Putamen (tissue), 1 donor: Measurements from ENCODE around the gene VCX2.
A peak's percentile ranks its signal among the peaks of the same experiment; 100 is the strongest.
"Not testable (repeated sequence)": the region's sequence is repeated elsewhere in the genome, so short reads cannot be mapped to it uniquely, and the experiment has no call there.

Experiments
- DNase-seq: peaks from one replicate; pipeline ENCODE4 v3.0.0-alpha.2; 2016; ENCODE audit warnings: low spot score

Gene VCX2

DNA sequence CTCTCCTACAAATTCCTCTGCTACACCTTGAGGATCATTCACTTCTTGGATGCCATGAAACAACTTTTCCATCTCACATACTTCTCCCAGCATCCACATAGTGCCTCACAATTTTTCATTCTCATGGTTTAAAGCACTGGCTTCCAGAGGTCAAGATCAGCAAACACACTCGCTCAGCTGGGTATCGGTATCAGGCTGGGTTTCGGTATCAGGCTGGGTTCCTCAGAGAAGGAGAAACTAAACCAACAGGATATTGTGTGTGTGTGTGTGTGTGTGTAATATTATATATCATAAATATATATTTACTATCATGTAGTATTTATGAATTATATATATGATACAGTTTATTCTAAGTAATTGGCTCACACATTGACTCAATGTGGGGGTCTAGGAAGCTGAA lies at the start of gene VCX2:
TSS of gene VCX2 (minus strand) at position 99 of the 400 bp plus-strand sequence. CDS start 624 bp downstream, outside the sequence.
- not testable (repeated sequence) for DNase-seq

DNA sequence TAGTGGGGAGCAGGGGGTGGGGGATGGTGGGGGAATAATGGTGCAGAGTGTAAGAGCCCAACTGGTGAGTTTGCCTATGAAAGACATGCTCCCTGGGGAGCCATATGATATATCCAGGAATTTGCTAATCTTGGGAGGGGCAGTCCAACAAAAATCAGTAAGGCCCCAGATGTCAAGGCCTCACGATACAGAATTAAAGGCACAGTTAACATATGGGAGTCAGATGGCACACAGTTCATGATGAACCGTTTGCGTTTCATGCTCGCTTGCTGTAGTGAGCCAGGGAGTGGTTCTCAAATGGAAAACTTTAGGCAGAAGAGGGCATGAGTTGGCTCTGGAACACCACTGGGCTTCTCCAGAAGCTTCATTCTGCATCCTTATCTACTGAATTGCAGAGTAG lies 33.9 kb upstream of the VCX2 start:
- no peak for DNase-seq

DNA sequence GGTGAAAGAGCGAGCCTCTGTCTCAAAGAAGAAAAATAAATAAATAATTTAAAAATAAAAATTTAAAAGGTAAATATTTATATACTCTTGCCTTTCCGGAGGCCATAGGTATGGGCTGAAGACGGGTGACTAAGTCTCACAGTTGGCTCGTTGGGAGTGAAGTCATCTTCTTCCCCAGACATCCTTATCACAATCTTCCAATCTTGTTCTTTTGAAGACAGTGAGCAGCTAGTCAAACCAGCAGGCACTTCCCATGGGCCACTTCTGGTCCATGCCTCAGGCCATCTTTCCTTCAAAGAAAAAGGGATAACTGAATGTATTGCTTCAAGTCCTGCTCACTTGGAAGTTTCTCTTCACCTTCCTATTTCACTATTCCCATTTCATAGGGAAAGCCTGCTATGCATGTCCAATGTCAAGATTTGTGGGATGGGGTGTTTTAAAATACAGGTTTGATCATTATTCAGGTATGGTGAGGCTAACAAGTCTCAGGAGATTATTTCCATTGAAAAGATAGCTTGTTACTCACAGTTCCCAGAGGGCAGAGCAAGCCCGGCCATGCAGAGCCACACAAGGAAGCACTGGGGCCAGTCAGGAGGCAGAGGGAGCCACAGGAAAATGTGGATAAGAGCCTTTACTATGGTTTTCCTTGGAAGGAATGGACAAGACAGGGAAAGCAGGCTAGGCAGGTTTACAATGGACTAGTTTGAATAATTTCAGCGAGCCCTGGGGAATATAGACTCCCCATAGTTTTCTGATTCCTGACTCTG lies 33.3 kb upstream of the VCX2 start:
- no peak for DNase-seq

DNA sequence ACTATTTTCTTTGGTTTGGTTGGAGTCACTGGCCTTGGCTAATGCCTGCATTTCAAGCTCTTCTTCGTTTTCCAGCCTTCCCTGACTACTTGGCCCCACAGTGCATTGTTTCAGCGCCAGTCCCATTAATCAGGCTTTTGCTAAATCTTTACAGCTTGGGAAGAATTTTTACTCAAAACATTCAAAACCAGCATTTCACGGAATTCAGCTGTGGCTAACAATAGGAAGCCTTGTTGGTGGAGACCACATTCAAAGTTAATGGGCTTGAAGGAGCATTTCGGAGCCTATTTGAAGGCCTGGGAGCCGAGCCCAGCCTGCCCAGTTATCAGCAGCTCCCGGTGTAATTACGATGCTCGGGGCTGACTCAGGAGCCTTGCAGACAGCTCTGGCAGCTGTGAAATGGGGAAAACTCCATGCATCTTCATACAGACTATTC lies 30.8 kb upstream of the VCX2 start:
- DNase-seq: peak; percentile 3

DNA sequence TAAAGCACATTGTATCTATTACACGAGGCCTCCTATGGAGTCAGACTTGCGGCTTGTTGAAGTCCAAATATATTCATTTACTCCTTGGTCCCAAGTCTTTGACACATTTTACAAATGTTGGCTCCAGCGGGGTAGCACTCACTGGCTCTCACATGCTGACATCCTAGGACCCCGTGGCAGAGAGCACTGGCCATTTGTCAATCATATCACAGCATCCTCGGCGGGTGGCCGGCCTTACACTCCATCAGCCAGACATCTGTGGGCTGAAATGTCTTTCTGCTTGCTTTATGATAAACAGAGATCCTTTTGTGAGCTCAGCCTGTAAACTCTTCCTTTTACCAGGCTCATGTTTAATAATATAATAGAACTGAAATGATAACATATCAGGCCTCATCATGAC lies 25.7 kb upstream of the VCX2 start:
- no peak for DNase-seq

DNA sequence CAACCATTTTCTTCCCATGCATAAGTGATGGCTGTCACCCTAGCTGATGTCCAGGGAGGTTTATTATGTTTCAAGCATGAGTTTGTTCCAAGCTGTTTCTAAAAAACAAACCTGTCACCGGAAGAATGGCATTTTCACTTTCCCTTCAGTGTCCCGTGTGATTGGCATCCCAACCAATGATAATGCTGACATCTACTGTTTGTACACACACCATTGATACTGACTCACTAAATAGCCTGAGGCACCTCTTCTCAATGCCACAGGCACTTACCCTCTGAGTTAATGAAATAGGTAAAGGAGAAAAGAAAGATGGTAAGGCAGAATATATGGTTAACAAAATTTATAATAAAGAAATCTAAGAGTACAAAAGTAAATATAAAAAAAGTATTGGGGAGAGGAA lies 23.1 kb upstream of the VCX2 start:
- no peak for DNase-seq

DNA sequence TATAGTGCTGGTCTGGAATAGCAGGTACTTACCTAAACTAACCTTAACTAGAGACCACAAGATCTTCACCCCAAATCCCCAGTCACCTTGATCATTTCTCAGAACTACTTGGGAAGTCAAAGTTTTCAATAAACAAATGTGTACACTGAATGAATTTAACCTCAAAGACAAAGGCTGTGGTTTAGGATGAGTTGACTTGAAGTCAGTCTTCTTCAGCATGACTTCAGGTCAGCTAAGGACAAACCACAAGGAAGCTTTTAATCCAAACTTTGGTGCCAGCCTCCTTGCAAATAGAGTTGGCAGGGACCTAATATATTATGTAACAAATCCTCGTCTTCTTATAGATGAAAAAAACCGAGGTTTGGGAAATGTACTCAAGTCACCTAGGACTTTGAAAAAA lies 21.2 kb upstream of the VCX2 start:
- DNase-seq: no peak

DNA sequence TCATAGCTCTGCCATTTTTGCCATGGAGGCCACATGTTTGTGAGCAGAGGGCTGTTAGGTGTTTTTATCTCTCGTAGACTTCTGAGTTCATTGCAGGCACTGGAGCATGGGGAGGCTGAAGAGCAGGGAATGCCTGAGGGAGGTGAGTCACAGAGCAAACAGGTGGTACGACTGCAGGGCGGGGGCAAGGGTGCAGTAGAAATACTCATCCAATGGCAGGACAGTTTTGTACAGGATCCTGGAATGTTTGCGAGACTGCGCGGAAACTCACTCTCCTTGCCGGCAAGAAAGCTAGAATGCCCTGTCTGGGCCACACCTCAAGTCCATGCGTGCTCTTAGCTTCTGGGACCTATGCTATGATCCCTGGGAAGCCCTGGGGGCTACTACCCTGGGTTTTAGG lies 20.0 kb upstream of the VCX2 start:
- DNase-seq: no peak

DNA sequence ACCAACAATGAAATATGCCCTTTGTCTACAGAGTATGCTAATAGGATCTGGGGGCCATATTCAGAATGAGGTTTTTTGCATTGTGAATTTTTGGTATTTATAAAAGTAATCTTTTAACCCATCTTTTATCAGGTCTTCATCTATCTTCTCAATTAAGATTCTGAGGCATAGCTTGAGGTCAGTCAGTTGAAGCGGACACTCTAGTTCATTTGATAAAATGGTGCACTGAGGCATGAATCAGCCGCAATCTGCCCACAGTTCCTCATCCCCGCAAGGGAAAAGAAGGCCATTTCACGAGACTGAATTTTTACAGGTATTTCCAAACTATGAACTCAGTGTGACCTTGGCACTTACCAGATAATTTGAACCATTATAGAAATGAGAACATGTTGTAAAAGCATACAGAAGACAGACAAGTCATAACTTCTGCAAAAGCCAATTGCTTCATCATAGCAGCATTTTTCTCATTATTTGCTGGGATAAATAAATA lies 19.3 kb upstream of the VCX2 start:
- no peak for DNase-seq

DNA sequence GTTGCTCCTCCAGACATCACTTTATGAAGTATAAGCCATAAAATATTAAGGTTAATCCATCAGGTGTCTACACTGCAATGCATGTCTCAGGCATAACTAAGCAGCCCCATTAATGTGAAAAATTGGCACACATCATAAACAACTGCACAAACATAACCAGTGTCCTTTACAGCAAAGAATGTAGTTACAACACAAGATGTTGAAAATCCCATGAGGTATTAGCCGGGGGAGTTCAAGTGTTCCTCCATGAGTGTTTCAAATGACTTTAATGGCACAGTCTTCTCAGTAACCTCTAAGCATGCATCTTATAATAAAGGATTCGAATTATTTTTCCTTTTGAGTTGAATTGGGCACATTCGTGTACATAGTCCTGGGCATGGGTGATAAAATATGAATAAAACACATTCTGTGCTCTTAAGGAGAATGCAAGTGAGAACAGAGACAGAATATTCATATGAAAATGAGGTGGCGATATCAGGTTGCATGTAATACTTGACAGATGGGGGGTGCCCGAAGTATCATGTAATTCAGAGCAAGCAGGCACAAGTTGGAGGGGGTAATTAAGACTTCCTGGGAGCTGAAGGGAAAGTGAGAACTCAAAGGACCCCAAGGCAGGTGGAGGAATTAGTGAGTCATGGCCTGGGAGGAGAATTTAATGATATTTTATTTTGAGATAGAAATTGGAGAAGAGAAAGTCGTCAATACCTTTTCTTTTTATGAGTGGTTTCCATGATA lies 18.2 kb upstream of the VCX2 start:
- DNase-seq: no peak

DNA sequence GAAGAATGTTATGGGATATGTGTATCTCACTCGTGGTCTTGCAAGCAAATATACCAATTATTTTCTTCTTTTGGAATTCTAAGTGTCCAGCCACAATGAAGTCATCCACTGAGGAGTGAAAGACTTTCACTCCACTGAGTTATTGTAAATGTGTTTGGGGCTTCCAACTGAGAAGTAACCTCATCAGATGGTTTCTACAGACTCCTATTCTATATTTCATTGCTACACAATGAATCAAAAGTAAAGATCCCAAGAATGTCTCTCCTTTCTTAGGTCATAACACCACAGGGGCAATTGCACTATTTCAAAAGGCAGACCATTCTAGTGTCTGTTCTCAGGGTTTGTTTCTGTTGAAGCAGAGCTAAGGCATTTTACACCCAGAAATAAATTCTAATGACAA lies 12.3 kb upstream of the VCX2 start:
- DNase-seq: no peak

DNA sequence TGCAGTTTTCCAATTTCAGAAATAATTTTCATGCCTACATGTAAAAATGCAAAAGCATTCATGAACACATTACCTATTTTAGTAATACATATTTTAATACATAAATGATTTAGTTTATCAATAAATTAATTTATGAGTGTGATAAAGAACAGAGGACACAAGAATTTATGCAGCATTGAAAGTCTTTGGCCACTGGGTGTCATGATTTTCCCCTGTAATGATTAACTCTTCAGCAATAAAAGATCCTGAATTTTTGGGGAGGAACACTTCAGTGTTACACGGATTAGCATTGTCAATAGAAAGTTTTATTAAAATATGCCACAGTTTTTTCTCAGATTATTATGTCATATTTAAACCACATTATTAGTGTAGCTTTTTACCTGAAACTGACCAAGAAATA lies 8.6 kb upstream of the VCX2 start:
- DNase-seq: no peak

DNA sequence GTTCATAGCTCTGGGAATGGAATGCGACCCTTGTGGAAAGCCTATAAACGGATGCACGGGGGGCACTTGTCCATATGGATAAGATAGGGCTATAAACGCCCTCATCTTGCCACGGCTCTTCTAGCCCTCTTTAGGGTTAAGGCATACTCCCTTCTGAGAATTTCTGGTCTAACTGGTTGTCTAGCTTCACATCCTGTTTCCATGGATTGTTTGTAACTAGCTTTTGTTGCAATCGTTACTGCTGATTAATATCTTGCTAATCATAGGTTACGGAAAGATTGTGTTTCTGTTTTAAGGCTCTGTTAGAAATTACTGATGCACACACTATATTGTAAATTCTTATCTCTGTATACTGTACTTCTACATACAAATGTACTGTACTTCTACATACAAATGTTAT lies 17.1 kb downstream of the VCX2 start:
- not testable (repeated sequence) for DNase-seq

DNA sequence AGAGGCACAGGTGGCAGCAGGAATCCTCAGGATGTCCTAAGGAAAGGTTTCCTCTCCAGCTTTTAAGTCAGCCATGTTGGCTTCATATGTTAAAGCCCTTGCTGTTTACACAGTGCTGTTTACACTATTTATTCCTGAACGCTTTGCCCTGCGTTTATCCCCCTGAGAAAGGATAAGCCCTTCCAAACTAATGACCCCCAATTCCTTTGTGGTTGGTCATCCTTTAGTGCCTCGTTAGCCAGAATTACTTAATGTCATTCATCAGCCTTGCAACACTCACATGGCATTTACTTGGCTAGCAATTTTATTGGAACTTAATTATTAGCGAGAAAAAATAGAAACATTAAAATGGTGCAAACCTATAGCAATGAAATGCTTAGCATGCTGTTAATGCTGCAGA lies 23.8 kb downstream of the VCX2 start:
- DNase-seq: no peak

DNA sequence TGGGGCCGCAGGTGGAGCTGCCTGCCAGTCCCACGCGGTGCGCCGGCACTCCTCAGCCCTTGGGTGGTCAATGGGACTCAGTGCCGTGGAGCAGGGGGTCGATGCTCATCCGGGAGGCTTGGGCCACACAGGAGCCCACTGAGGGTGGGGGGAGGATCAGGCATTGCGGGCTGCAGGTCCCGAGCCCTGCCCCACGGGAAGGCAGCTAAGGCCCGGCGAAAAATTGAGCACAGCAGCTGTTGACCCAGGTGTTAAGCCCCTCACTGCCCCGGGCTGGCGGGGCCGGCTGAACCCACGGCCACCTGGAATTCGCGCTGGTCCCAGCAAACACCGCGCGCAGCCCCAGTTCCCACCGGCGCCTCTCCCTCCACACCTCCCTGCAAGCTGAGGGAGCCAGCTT lies 26.1 kb downstream of the VCX2 start:
- no peak for DNase-seq

DNA sequence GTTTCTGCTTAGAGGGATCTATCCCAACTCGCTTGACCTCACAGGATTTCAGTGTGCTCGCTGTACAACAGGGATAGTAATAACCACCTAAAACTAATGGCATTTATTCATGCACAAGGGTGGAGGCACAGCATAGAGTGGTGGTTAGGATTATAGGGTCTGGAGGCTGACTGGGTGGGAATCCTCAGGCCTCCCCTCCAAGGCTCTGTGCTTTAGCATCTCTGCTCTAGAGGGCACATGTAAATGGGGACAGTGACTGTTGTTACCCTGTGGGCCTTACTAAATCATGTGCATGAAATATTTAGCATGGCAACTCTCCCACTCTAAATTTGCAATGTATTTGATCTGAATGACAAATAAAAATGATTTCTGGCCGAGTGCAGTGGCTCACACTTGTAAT lies 29.2 kb downstream of the VCX2 start:
- no peak for DNase-seq

DNA sequence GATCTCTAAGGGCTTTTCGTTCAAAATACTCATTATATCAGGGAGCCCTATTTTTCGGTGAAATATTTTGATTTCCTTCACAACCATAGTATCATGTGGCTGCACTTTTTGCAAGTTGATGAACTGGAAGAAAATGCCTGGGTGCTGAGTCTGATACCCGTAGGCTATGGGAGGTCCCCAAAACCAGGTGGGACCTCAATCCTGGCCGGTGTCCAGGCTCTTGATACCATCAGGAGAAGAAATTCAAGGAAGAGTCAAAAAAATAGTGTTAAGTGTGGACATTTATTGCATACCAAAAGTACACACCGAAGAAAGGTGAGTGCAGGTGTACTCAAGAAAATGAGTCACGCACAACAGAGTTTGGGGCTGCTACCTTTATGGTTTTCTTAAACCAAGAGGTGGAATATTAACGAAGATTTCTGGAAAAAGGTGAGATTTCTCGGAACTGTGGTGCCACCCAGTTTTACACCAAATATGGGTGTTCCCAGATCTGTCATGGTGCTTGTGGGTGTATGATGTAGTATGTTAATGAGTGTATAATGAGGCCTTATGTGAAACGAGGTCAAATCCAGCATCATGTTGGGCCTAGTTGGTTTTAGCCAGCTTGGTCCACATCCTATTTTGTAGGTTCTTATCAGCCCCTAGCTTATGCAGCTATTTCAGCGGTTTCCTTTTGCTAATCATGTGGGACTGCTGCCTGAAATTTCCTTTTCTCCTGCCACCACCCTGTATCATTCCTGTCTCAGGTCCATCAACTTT lies 29.9 kb downstream of the VCX2 start:
- peak; percentile 9 for DNase-seq

DNA sequence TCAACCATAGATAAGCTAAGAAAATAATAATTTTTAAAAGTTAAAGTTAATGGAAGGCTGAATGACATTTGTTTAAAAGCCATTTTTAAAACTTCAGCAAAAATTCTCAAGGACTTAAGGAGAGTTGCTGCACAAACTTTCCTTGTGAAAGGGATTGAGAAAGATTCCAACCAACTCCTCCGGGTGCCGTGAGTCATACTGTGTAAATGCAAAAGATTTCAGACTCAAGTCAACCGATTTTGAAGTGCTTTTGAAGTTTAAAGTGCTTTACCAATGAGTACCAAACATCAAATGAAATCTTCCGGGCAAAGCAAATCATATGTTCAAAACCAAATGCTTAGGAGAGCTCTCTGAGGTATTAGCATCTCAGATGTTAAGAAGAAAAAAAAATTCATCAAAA lies 31.4 kb downstream of the VCX2 start:
- peak; percentile 21 for DNase-seq

DNA sequence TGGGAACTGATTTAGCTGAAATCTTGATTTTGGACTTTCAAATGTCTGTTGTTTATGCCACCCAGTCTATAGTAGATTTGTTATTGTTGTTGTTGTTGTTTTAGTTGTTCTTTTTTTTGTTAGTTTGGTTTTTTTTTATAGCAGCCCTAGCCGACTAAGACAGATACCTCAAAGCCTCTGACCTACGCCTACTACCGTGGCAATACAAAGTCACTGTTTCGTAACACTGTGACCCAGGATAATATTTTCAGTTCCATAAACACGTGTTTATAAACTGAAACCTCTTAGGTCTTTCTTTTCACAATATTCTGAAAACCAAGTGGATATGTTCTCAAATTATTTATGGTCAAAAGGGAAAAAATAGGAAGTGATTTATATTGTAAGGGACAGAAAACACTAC lies 32.8 kb downstream of the VCX2 start:
- DNase-seq: no peak

DNA sequence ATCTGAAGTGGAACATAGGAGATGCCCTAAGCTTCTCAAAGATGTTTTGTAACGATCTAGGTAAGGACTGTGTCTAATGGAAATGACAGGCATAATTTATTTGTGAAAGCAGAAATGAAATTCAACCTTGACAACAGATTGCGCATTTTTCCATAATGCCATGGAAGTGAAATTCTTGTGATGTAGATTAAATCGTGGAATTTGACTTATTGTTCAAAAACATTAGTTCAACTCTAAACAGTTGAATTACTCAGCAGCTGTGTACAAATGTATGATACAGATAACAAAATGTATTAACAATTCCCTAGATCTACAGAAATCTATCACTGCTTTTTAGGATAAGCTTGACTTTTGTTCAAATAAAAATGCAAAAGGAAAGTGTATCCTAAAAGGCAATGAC lies 44.4 kb downstream of the VCX2 start:
- no peak for DNase-seq

DNA sequence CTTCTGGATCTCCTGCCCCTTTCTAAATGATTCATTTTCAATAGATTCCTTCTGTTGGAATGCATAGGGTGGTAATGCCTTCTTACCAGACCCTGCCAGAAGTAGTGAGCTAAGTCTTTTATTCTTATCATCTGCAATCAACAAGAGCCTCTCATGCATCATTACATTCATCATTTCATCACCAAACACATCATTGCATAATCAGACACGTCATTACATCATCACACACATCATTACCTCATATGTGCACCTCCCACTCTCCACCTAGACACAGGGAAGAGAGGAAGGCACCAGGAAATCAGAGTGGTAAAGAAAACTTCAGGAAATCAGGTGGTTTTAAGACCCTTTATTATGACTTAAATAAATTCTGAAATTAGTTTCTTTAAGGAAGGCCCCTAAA lies 45.0 kb downstream of the VCX2 start:
- no peak for DNase-seq

DNA sequence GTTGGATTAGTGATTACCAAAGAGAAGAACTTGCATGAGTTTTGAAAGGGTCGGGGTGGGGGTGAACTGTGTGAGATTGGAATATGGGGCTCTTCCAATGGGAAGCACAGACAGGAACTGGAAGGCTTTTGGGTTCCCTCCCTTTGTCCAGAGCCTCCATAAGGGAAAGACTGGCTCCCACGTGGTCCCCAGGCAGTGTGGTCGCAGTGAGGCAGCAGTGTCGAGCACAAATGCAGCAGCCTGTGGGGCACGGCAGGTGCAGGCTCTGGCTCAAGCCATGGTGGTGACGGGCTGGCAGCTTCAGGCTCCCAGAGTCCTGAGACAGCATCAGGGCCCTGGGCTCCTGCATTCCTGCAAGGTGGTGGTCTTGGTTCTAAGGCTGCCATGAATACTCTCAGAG lies 45.5 kb downstream of the VCX2 start:
- DNase-seq: no peak

DNA sequence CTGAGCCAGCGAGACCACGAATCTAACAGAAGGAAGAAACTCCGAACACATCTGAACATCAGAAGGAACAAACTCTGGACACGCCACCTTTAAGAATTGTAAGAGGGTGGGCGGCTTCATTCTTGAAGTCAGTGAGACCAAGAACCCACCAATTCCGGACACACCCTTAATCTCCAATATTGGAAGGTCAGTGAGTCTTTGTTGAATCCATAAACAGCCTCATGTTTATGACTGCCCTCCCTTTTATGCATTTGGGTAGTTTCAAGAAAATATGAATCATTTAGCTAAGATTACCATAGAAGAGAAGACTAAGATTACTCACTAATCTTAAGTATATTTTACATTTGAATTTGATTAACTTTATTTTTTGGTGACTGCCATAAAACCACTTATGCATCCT lies 48.5 kb downstream of the VCX2 start:
- no peak for DNase-seq
